Liver (tissue), 9 donors: ENCODE measurements around the gene FLRT2. TPM values are rescaled to one million over a fixed set of nuclear protein-coding genes. Genes with fewer than 3 reads are reported as not detected.

Source experiments
- DNase-seq: peaks from one replicate; pipeline ENCODE4 v3.0.0-alpha.2; 2017; ENCODE audit warnings: low spot score
- H3K27ac ChIP-seq, 2 donors: one replicate each; pipeline ENCODE4 v1.7.0; 2013; ENCODE audit warnings: inconsistent platforms in 2 of 2, low read length in 2 of 2, control low read depth in 1 of 2, low read depth in 1 of 2, mild to moderate bottlenecking in 1 of 2
- H3K27me3 ChIP-seq, 4 donors: one replicate each; pipeline versions ENCODE4 v1.6.1 to v1.7.0; 2013; ENCODE audit warnings: low read length in 3 of 4, inconsistent platforms in 1 of 4, mild to moderate bottlenecking in 1 of 4, moderate library complexity in 1 of 4; ENCODE audit not compliant: control insufficient read depth in 4 of 4, insufficient read depth in 4 of 4
- H3K36me3 ChIP-seq, 4 donors: one replicate each; pipeline versions ENCODE4 v1.6.1 to v1.7.0; 2013; ENCODE audit warnings: low read length in 3 of 4, mild to moderate bottlenecking in 3 of 4, low read depth in 1 of 4, moderate library complexity in 1 of 4; ENCODE audit not compliant: control insufficient read depth in 4 of 4, insufficient read depth in 3 of 4
- H3K4me1 ChIP-seq, 4 donors: one replicate each; pipeline versions ENCODE4 v1.6.1 to v1.7.0; 2013; ENCODE audit warnings: low read length in 3 of 4, mild to moderate bottlenecking in 3 of 4, moderate library complexity in 1 of 4; ENCODE audit not compliant: control insufficient read depth in 4 of 4, insufficient read depth in 4 of 4
- H3K4me3 ChIP-seq, 3 donors: one replicate each; pipeline versions ENCODE4 v1.6.1 to v1.7.0; 2013; ENCODE audit warnings: low read length in 3 of 3, control low read depth in 1 of 3, low read depth in 1 of 3, mild to moderate bottlenecking in 1 of 3
- H3K9ac ChIP-seq, 2 donors: one replicate each; pipeline ENCODE4 v1.7.0; 2013; ENCODE audit warnings: low read length in 2 of 2, mild to moderate bottlenecking in 2 of 2, moderate library complexity in 2 of 2, control low read depth in 1 of 2, low read depth in 1 of 2
- H3K9me3 ChIP-seq, 4 donors: one replicate each; pipeline versions ENCODE4 v1.6.1 to v1.7.0; 2013; ENCODE audit warnings: low read length in 3 of 4; ENCODE audit not compliant: control insufficient read depth in 4 of 4
- ATF3 ChIP-seq: IDR thresholded peaks from 2 replicates; pipeline ENCODE4 v1.6.1; 2016; ENCODE audit warnings: antibody characterized with exemption
- CTCF ChIP-seq: fragments of 150-350 bp; IDR thresholded peaks from 2 replicates; pipeline ENCODE4 v1.5.1; 2017; ENCODE audit warnings: improper control_type of control experiment, low read depth, low read length; ENCODE audit not compliant: missing input control
- EGR1 ChIP-seq, 2 donors: IDR thresholded peaks; 2 replicates each; pipeline ENCODE4 v1.6.1; 2016 to 2018; ENCODE audit warnings: antibody characterized with exemption in 2 of 2, low read depth in 2 of 2
- FOXA1 ChIP-seq: IDR thresholded peaks from 2 replicates; pipeline ENCODE4 v1.6.1; 2016; ENCODE audit warnings: antibody characterized with exemption
- FOXA2 ChIP-seq: IDR thresholded peaks from 2 replicates; pipeline ENCODE4 v1.6.1; 2016; ENCODE audit warnings: antibody characterized with exemption
- GABPA ChIP-seq, 2 donors: IDR thresholded peaks in 1 of 2; conservative IDR thresholded peaks in 1 of 2; 2 replicates each; pipeline ENCODE4 v1.6.1; 2016; ENCODE audit warnings: antibody characterized with exemption in 2 of 2, mild to moderate bottlenecking in 1 of 2, moderate library complexity in 1 of 2
- HNF4A ChIP-seq, 2 donors: conservative IDR thresholded peaks; 2 replicates each; pipeline ENCODE4 v1.6.1; 2016; ENCODE audit warnings: antibody characterized with exemption in 2 of 2, mild to moderate bottlenecking in 2 of 2
- HNF4G ChIP-seq: IDR thresholded peaks from 2 replicates; pipeline ENCODE4 v1.6.1; 2016; ENCODE audit warnings: antibody characterized with exemption
- JUND ChIP-seq, 2 donors: IDR thresholded peaks; 2 replicates each; pipeline ENCODE4 v1.6.1; 2016; ENCODE audit warnings: antibody characterized with exemption in 2 of 2
- MAX ChIP-seq: IDR thresholded peaks from 2 replicates; pipeline ENCODE4 v1.6.1; 2016; ENCODE audit warnings: antibody characterized with exemption
- NR2F2 ChIP-seq: IDR thresholded peaks from 2 replicates; pipeline ENCODE4 v1.6.1; 2016; ENCODE audit warnings: antibody characterized with exemption
- RAD21 ChIP-seq, 2 donors: IDR thresholded peaks; 2 replicates each; pipeline ENCODE4 v1.6.1; 2016; ENCODE audit warnings: antibody characterized with exemption in 2 of 2, mild to moderate bottlenecking in 2 of 2
- REST ChIP-seq: IDR thresholded peaks from 2 replicates; pipeline ENCODE4 v1.6.1; 2016; ENCODE audit warnings: antibody characterized with exemption, mild to moderate bottlenecking
- RXRA ChIP-seq, 2 donors: IDR thresholded peaks; 2 replicates each; pipeline ENCODE4 v1.6.1; 2017 to 2018; ENCODE audit warnings: antibody characterized with exemption in 2 of 2, mild to moderate bottlenecking in 1 of 2
- SP1 ChIP-seq: IDR thresholded peaks from 2 replicates; pipeline ENCODE4 v1.6.1; 2018; ENCODE audit warnings: antibody characterized with exemption, mild to moderate bottlenecking
- TAF1 ChIP-seq: conservative IDR thresholded peaks from 2 replicates; pipeline ENCODE4 v1.6.1; 2016; ENCODE audit warnings: antibody characterized with exemption, mild to moderate bottlenecking
- YY1 ChIP-seq: IDR thresholded peaks from 2 replicates; pipeline ENCODE4 v1.6.1; 2016; ENCODE audit warnings: antibody characterized with exemption, mild to moderate bottlenecking
- ZBTB33 ChIP-seq: IDR thresholded peaks from 2 replicates; pipeline ENCODE4 v1.6.1; 2016; ENCODE audit warnings: antibody characterized with exemption
- WGBS: extraction: QIAGEN DNeasy Blood & Tissue Kit; methylation state at CpG from one replicate; pipeline ENCODE4 v1.1.7; 2013; 5-methylcytosine and 5-hydroxymethylcytosine counted together
- polyA plus RNA-seq, 2 donors: library from polyadenylated mRNA; stranded (reverse) in 1 of 2; unstranded in 1 of 2; fragments of 200-250 nt in 1 of 2; fragments of >200 nt in 1 of 2; fragmentation: Nextera tagmentation in 1 of 2; extraction: Ambion mirVana in 1 of 2; gene quantifications; one replicate each; pipeline versions ENCODE4 v1.2.1 to v1.2.3, GENCODE V29; 2013 to 2015
- total RNA-seq, 2 donors: library from RNA; depleted of rRNA; stranded (reverse); fragments of >200 nt; gene quantifications; one replicate each; pipeline ENCODE4 v1.2.3, GENCODE V29; 2014
- donor health status: healthy.
- donor health status: healthy.
- donor health status: healthy.
- donor health status: healthy.
- donor health status: healthy.

Gene FLRT2
- total and polyA plus RNA-seq, 4 donors = 0.90 to 8.2 (median 1.8) TPM

GRCh38 chr14:85574853-85575616, 45.1 kb downstream of the FLRT2 start (continued):
- TF ChIP-seq SP1 (no peak), HNF4G (no peak), RXRA (IDR thresholded peaks at IDR 0.05) (no peak), NR2F2 (no peak), FOXA1 (no peak), JUND (IDR thresholded peaks at IDR 0.05) (no peak), HNF4A (conservative IDR thresholded peaks at IDR 0.05) (no peak), TAF1 (no peak), GABPA (IDR thresholded peaks at IDR 0.05 in 1 of 2, conservative IDR thresholded peaks at IDR 0.05 in 1 of 2) (no peak)

GRCh38 chr14:85575617-85575898, 45.6 kb downstream of the FLRT2 start:
- TF ChIP-seq ZBTB33 (no peak), NR2F2 (no peak), HNF4G (no peak), MAX (no peak), ATF3 (no peak), YY1 (no peak), EGR1 (IDR thresholded peaks at IDR 0.05; ENCODE audit: low read depth in 2 of 2) (no peak), HNF4A (conservative IDR thresholded peaks at IDR 0.05) (no peak), CTCF (no peak), REST (no peak), GABPA (IDR thresholded peaks at IDR 0.05 in 1 of 2, conservative IDR thresholded peaks at IDR 0.05 in 1 of 2) (no peak), RXRA (IDR thresholded peaks at IDR 0.05) (no peak), RAD21 (IDR thresholded peaks at IDR 0.05) (no peak), FOXA2 (no peak), FOXA1 (no peak), TAF1 (no peak), SP1 (no peak), JUND (IDR thresholded peaks at IDR 0.05) (no peak)
- Histone ChIP-seq H3K4me3 (no peak overlapping the region), H3K9me3 (no peaks in the 10 kb centered on the region), H3K4me1 (peaks cover 0 to 11% (median 5%) of the 10 kb centered on the region in 4 donors), H3K27me3 (no peaks in the 10 kb centered on the region), H3K36me3 (no peaks in the 10 kb centered on the region), H3K27ac (no peak overlapping the region), H3K9ac (no peak overlapping the region)
- WGBS = 89% methylated on average over 1 of the region's 1 CpG
- DNase-seq = no peak
